Type B pancreatic cell (in vitro differentiated cells): Measurements from ENCODE around the gene MED8. TPM values are rescaled to one million over a fixed set of nuclear protein-coding genes. Genes with fewer than 3 reads are reported as not detected.

Source experiments
- DNase-seq: peaks from one replicate; pipeline ENCODE4 v3.0.0; 2021; ENCODE audit warnings: mixed read lengths; ENCODE audit not compliant: unreplicated experiment; ENCODE audit errors: extremely low spot score
- H3K27ac Mint-ChIP-seq: 2 replicates; pipeline ENCODE4 v1.8.0; 2021; ENCODE audit warnings: mild to moderate bottlenecking, mixed read lengths
- H3K27me3 Mint-ChIP-seq: 2 replicates; pipeline ENCODE4 v1.8.0; 2021; ENCODE audit warnings: mixed read lengths
- H3K36me3 Mint-ChIP-seq: 2 replicates; pipeline ENCODE4 v1.8.0; 2021; ENCODE audit warnings: mixed read lengths
- H3K4me1 Mint-ChIP-seq: one replicate; pipeline ENCODE4 v1.8.0; 2021; ENCODE audit warnings: mixed read lengths; ENCODE audit not compliant: unreplicated experiment
- H3K4me3 Mint-ChIP-seq: 2 replicates; pipeline ENCODE4 v1.8.0; 2021; ENCODE audit warnings: mild to moderate bottlenecking, mixed read lengths
- H3K9me3 Mint-ChIP-seq: 2 replicates; pipeline ENCODE4 v1.8.0; 2021; ENCODE audit warnings: mixed read lengths
- CTCF ChIP-seq: fragments of 200-600 bp; sonication (generic); conservative IDR thresholded peaks from 2 replicates; pipeline ENCODE4 v1.5.0; 2021; ENCODE audit warnings: antibody characterized with exemption, mild to moderate bottlenecking
- total RNA-seq: library from RNA; stranded (reverse); gene quantifications from 2 replicates; pipeline ENCODE4 v1.2.1, GENCODE V29; 2021; ENCODE audit warnings: low replicate concordance

MED8 gene
- total RNA-seq, 1 donor from 2014 or later = 37.2 TPM

GRCh38 chr1:43360616-43361015 is 29.0 kb downstream of the MED8 start:
- Mint-ChIP-seq H3K27ac (no peak overlapping the region), H3K4me3 (peak overlapping the region; percentile 98), H3K4me1 (peaks cover 34% of the 10 kb centered on the region), H3K9me3 (no peaks in the 10 kb centered on the region), H3K27me3 (no peaks in the 10 kb centered on the region), H3K36me3 (peaks cover 41% of the 10 kb centered on the region)
- TF ChIP-seq CTCF = no peak
- no peak for DNase-seq

- H3K4me3 Mint-ChIP-seq = peak overlapping the region; percentile 98
- no peaks in the 10 kb centered on the region for H3K9me3 Mint-ChIP-seq
- peaks cover 28% of the 10 kb centered on the region for H3K4me1 Mint-ChIP-seq
- TF ChIP-seq CTCF = no peak
- H3K36me3 Mint-ChIP-seq = peaks cover 35% of the 10 kb centered on the region
- no peaks in the 10 kb centered on the region for H3K27me3 Mint-ChIP-seq
- peak overlapping the region; percentile 98 for H3K27ac Mint-ChIP-seq
- DNase-seq = no peak
Observed at GRCh38 chr1:43359696-43360095, 29.9 kb downstream of the MED8 start.

GRCh38 chr1:43358746-43359693 is 30.6 kb downstream of the MED8 start, which contains the start of gene CDC20:
Gene CDC20 (plus strand): TSS chr1:43358981. CDS start chr1:43359216, 235 bp downstream.
- DNase-seq = peak; percentile 99
- peak within 1 kb of the TSS; percentile 98 for H3K27ac Mint-ChIP-seq
- no peaks in the 10 kb centered on the region for H3K27me3 Mint-ChIP-seq
- H3K9me3 Mint-ChIP-seq = no peaks in the 10 kb centered on the region
- peaks cover 28% of the 10 kb centered on the region for H3K36me3 Mint-ChIP-seq
- peaks cover 28% of the 10 kb centered on the region for H3K4me1 Mint-ChIP-seq
- TF ChIP-seq CTCF = no peak
- peak within 1 kb of the TSS; percentile 98 for H3K4me3 Mint-ChIP-seq

- peak; percentile 55 for TF ChIP-seq CTCF
- peak overlapping the region; percentile 98 for H3K27ac Mint-ChIP-seq
- H3K4me3 Mint-ChIP-seq = peak overlapping the region; percentile 98
- peaks cover 24% of the 10 kb centered on the region for H3K36me3 Mint-ChIP-seq
- no peaks in the 10 kb centered on the region for H3K27me3 Mint-ChIP-seq
- no peaks in the 10 kb centered on the region for H3K9me3 Mint-ChIP-seq
- DNase-seq = no peak
- peaks cover 28% of the 10 kb centered on the region for H3K4me1 Mint-ChIP-seq
Observed at GRCh38 chr1:43358121-43358745, 31.4 kb downstream of the MED8 start.

GRCh38 chr1:43357251-43357650 is 32.3 kb downstream of the MED8 start:
- no peak for TF ChIP-seq CTCF
- H3K9me3 Mint-ChIP-seq = no peaks in the 10 kb centered on the region
- peaks cover 19% of the 10 kb centered on the region for H3K36me3 Mint-ChIP-seq
- H3K27ac Mint-ChIP-seq = no peak overlapping the region
- H3K4me1 Mint-ChIP-seq = peaks cover 28% of the 10 kb centered on the region
- H3K4me3 Mint-ChIP-seq = peak overlapping the region; percentile 18
- no peaks in the 10 kb centered on the region for H3K27me3 Mint-ChIP-seq
- DNase-seq = no peak
